Liver (tissue), 9 donors: ENCODE results near the gene PSMB11. TPM values are rescaled to one million over a fixed set of nuclear protein-coding genes. Genes with fewer than 3 reads are reported as not detected.

Source experiments
- DNase-seq: peaks from one replicate; pipeline ENCODE4 v3.0.0-alpha.2; 2017; ENCODE audit warnings: low spot score
- H3K27ac ChIP-seq, 2 donors: one replicate each; pipeline ENCODE4 v1.7.0; 2013; ENCODE audit warnings: inconsistent platforms in 2 of 2, low read length in 2 of 2, control low read depth in 1 of 2, low read depth in 1 of 2, mild to moderate bottlenecking in 1 of 2
- H3K27me3 ChIP-seq, 4 donors: one replicate each; pipeline versions ENCODE4 v1.6.1 to v1.7.0; 2013; ENCODE audit warnings: low read length in 3 of 4, inconsistent platforms in 1 of 4, mild to moderate bottlenecking in 1 of 4, moderate library complexity in 1 of 4; ENCODE audit not compliant: control insufficient read depth in 4 of 4, insufficient read depth in 4 of 4
- H3K36me3 ChIP-seq, 4 donors: one replicate each; pipeline versions ENCODE4 v1.6.1 to v1.7.0; 2013; ENCODE audit warnings: low read length in 3 of 4, mild to moderate bottlenecking in 3 of 4, low read depth in 1 of 4, moderate library complexity in 1 of 4; ENCODE audit not compliant: control insufficient read depth in 4 of 4, insufficient read depth in 3 of 4
- H3K4me1 ChIP-seq, 4 donors: one replicate each; pipeline versions ENCODE4 v1.6.1 to v1.7.0; 2013; ENCODE audit warnings: low read length in 3 of 4, mild to moderate bottlenecking in 3 of 4, moderate library complexity in 1 of 4; ENCODE audit not compliant: control insufficient read depth in 4 of 4, insufficient read depth in 4 of 4
- H3K4me3 ChIP-seq, 3 donors: one replicate each; pipeline versions ENCODE4 v1.6.1 to v1.7.0; 2013; ENCODE audit warnings: low read length in 3 of 3, control low read depth in 1 of 3, low read depth in 1 of 3, mild to moderate bottlenecking in 1 of 3
- H3K9ac ChIP-seq, 2 donors: one replicate each; pipeline ENCODE4 v1.7.0; 2013; ENCODE audit warnings: low read length in 2 of 2, mild to moderate bottlenecking in 2 of 2, moderate library complexity in 2 of 2, control low read depth in 1 of 2, low read depth in 1 of 2
- H3K9me3 ChIP-seq, 4 donors: one replicate each; pipeline versions ENCODE4 v1.6.1 to v1.7.0; 2013; ENCODE audit warnings: low read length in 3 of 4; ENCODE audit not compliant: control insufficient read depth in 4 of 4
- CTCF ChIP-seq: fragments of 150-350 bp; IDR thresholded peaks from 2 replicates; pipeline ENCODE4 v1.5.1; 2017; ENCODE audit warnings: improper control_type of control experiment, low read depth, low read length; ENCODE audit not compliant: missing input control
- EGR1 ChIP-seq, 2 donors: IDR thresholded peaks; 2 replicates each; pipeline ENCODE4 v1.6.1; 2016 to 2018; ENCODE audit warnings: antibody characterized with exemption in 2 of 2, low read depth in 2 of 2
- FOXA1 ChIP-seq: IDR thresholded peaks from 2 replicates; pipeline ENCODE4 v1.6.1; 2016; ENCODE audit warnings: antibody characterized with exemption
- FOXA2 ChIP-seq: IDR thresholded peaks from 2 replicates; pipeline ENCODE4 v1.6.1; 2016; ENCODE audit warnings: antibody characterized with exemption
- GABPA ChIP-seq, 2 donors: IDR thresholded peaks in 1 of 2; conservative IDR thresholded peaks in 1 of 2; 2 replicates each; pipeline ENCODE4 v1.6.1; 2016; ENCODE audit warnings: antibody characterized with exemption in 2 of 2, mild to moderate bottlenecking in 1 of 2, moderate library complexity in 1 of 2
- HNF4A ChIP-seq, 2 donors: conservative IDR thresholded peaks; 2 replicates each; pipeline ENCODE4 v1.6.1; 2016; ENCODE audit warnings: antibody characterized with exemption in 2 of 2, mild to moderate bottlenecking in 2 of 2
- HNF4G ChIP-seq: IDR thresholded peaks from 2 replicates; pipeline ENCODE4 v1.6.1; 2016; ENCODE audit warnings: antibody characterized with exemption
- JUND ChIP-seq, 2 donors: IDR thresholded peaks; 2 replicates each; pipeline ENCODE4 v1.6.1; 2016; ENCODE audit warnings: antibody characterized with exemption in 2 of 2
- MAX ChIP-seq: IDR thresholded peaks from 2 replicates; pipeline ENCODE4 v1.6.1; 2016; ENCODE audit warnings: antibody characterized with exemption
- NR2F2 ChIP-seq: IDR thresholded peaks from 2 replicates; pipeline ENCODE4 v1.6.1; 2016; ENCODE audit warnings: antibody characterized with exemption
- RAD21 ChIP-seq, 2 donors: IDR thresholded peaks; 2 replicates each; pipeline ENCODE4 v1.6.1; 2016; ENCODE audit warnings: antibody characterized with exemption in 2 of 2, mild to moderate bottlenecking in 2 of 2
- REST ChIP-seq: IDR thresholded peaks from 2 replicates; pipeline ENCODE4 v1.6.1; 2016; ENCODE audit warnings: antibody characterized with exemption, mild to moderate bottlenecking
- RXRA ChIP-seq, 2 donors: IDR thresholded peaks; 2 replicates each; pipeline ENCODE4 v1.6.1; 2017 to 2018; ENCODE audit warnings: antibody characterized with exemption in 2 of 2, mild to moderate bottlenecking in 1 of 2
- SP1 ChIP-seq: IDR thresholded peaks from 2 replicates; pipeline ENCODE4 v1.6.1; 2018; ENCODE audit warnings: antibody characterized with exemption, mild to moderate bottlenecking
- TAF1 ChIP-seq: conservative IDR thresholded peaks from 2 replicates; pipeline ENCODE4 v1.6.1; 2016; ENCODE audit warnings: antibody characterized with exemption, mild to moderate bottlenecking
- YY1 ChIP-seq: IDR thresholded peaks from 2 replicates; pipeline ENCODE4 v1.6.1; 2016; ENCODE audit warnings: antibody characterized with exemption, mild to moderate bottlenecking
- ZBTB33 ChIP-seq: IDR thresholded peaks from 2 replicates; pipeline ENCODE4 v1.6.1; 2016; ENCODE audit warnings: antibody characterized with exemption
- WGBS: extraction: QIAGEN DNeasy Blood & Tissue Kit; methylation state at CpG from one replicate; pipeline ENCODE4 v1.1.7; 2013; 5-methylcytosine and 5-hydroxymethylcytosine counted together
- polyA plus RNA-seq, 2 donors: library from polyadenylated mRNA; stranded (reverse) in 1 of 2; unstranded in 1 of 2; fragments of 200-250 nt in 1 of 2; fragments of >200 nt in 1 of 2; fragmentation: Nextera tagmentation in 1 of 2; extraction: Ambion mirVana in 1 of 2; gene quantifications; one replicate each; pipeline versions ENCODE4 v1.2.1 to v1.2.3, GENCODE V29; 2013 to 2015
- total RNA-seq, 2 donors: library from RNA; depleted of rRNA; stranded (reverse); fragments of >200 nt; gene quantifications; one replicate each; pipeline ENCODE4 v1.2.3, GENCODE V29; 2014
- TF ChIP-seq, protein P1 (sequence below): IDR thresholded peaks from 2 replicates; pipeline ENCODE4 v1.6.1; 2016; ENCODE audit warnings: antibody characterized with exemption
- donor health status: healthy.
- donor health status: healthy.
- donor health status: healthy.
- donor health status: healthy.
- donor health status: healthy.

Gene PSMB11
- total and polyA plus RNA-seq, 4 donors, result not detected

GRCh38 chr14:23057757-23058653, 16.0 kb downstream of the PSMB11 start:
- Histone ChIP-seq H3K4me3 (peak overlapping the region; percentile 36 to 77 (median 62)), H3K9me3 (no peaks in the 10 kb centered on the region), H3K27ac (no peak overlapping the region), H3K9ac (peak overlapping the region in 1 of 2 donors; percentile 48), H3K4me1 (peaks cover 4 to 17% (median 13%) of the 10 kb centered on the region in 4 donors), H3K36me3 (peaks cover 15 to 34% (median 26%) of the 10 kb centered on the region in 4 donors), H3K27me3 (no peaks in the 10 kb centered on the region)
- TF ChIP-seq FOXA2 (no peak), CTCF (peak; percentile 90), RAD21 (IDR thresholded peaks at IDR 0.05) (peak; percentile 86 to 90), NR2F2 (no peak)
- under 1% methylated on average over 51 of the region's 51 CpGs for WGBS
- DNase-seq, result peak; percentile 94

- TF ChIP-seq SP1, result no peak
- no peak for TF ChIP-seq FOXA1
- no peak for TF ChIP-seq YY1
- no peak for TF ChIP-seq NR2F2
- no peak for TF ChIP-seq CTCF
- TF ChIP-seq, protein P1, sequence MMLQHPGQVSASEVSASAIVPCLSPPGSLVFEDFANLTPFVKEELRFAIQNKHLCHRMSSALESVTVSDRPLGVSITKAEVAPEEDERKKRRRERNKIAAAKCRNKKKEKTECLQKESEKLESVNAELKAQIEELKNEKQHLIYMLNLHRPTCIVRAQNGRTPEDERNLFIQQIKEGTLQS, result no peak
- no peak for TF ChIP-seq GABPA (IDR thresholded peaks at IDR 0.05 in 1 of 2, conservative IDR thresholded peaks at IDR 0.05 in 1 of 2)
- TF ChIP-seq ZBTB33, result no peak
- TF ChIP-seq HNF4A (conservative IDR thresholded peaks at IDR 0.05), result no peak
- no peak for TF ChIP-seq RAD21 (IDR thresholded peaks at IDR 0.05)
- TF ChIP-seq MAX, result no peak
- no peak for TF ChIP-seq EGR1 (IDR thresholded peaks at IDR 0.05; ENCODE audit: low read depth in 2 of 2)
- TF ChIP-seq TAF1, result no peak
- no peak for TF ChIP-seq RXRA (IDR thresholded peaks at IDR 0.05)
- TF ChIP-seq REST, result no peak
- TF ChIP-seq FOXA2, result no peak
- no peak for TF ChIP-seq JUND (IDR thresholded peaks at IDR 0.05)
- no peak for TF ChIP-seq HNF4G
- Histone ChIP-seq H3K9ac (no peak overlapping the region), H3K36me3 (peaks cover 19 to 43% (median 35%) of the 10 kb centered on the region in 4 donors), H3K27ac (no peak overlapping the region), H3K4me1 (peaks cover 4 to 17% (median 13%) of the 10 kb centered on the region in 4 donors), H3K4me3 (no peak overlapping the region), H3K9me3 (no peaks in the 10 kb centered on the region), H3K27me3 (no peaks in the 10 kb centered on the region)
- WGBS, result 93% methylated on average over 32 of the region's 32 CpGs
- no peak for DNase-seq
Observed at GRCh38 chr14:23058654-23059504, 16.9 kb downstream of the PSMB11 start.
